DOHH2 (cell line): ENCODE measurements around the gene RASGEF1B.

ENCODE experiments used
- EZH2phosphoT487 ChIP-seq: fragments of 200-600 bp; sonication (generic); IDR thresholded peaks from 2 replicates; pipeline ENCODE4 v1.6.1; 2017; ENCODE audit warnings: borderline replicate concordance, mild to moderate bottlenecking, antibody characterized with exemption, low read length, moderate library complexity, mixed read lengths
- TF ChIP-seq, protein P1 (sequence below): fragments of 200-600 bp; sonication (generic); IDR thresholded peaks from one replicate; pipeline ENCODE4 v1.5.1; 2014; ENCODE audit warnings: antibody characterized with exemption, mild to moderate bottlenecking, low read depth, low read length; ENCODE audit not compliant: poor library complexity, severe bottlenecking

DNA sequence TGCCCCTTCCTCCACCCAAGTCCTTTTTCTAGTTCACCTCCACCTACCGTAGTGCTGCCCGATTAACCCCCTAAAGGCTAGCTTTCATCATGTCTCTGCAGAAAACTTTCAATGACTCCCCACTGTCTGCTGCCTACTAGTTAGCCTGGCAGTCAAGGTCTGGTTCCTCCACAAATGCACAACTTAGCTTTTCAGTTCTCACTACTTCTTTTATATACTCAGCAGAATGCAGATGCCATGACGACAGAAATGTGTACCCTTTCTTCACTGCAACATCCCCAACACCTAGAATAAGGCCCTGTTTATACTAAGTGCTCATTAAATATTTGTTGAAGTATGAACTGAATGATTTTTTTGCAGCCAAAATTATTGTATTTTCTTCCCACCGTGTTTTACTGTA, 30.9 kb upstream of the RASGEF1B start:
- TF ChIP-seq, protein P1, sequence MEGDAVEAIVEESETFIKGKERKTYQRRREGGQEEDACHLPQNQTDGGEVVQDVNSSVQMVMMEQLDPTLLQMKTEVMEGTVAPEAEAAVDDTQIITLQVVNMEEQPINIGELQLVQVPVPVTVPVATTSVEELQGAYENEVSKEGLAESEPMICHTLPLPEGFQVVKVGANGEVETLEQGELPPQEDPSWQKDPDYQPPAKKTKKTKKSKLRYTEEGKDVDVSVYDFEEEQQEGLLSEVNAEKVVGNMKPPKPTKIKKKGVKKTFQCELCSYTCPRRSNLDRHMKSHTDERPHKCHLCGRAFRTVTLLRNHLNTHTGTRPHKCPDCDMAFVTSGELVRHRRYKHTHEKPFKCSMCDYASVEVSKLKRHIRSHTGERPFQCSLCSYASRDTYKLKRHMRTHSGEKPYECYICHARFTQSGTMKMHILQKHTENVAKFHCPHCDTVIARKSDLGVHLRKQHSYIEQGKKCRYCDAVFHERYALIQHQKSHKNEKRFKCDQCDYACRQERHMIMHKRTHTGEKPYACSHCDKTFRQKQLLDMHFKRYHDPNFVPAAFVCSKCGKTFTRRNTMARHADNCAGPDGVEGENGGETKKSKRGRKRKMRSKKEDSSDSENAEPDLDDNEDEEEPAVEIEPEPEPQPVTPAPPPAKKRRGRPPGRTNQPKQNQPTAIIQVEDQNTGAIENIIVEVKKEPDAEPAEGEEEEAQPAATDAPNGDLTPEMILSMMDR = no peak
- TF ChIP-seq EZH2phosphoT487 = no peak
